CD8-positive, alpha-beta memory T cell (primary cell): ENCODE data around the gene MYLK2. TPM values are rescaled to one million over a fixed set of nuclear protein-coding genes. Genes with fewer than 3 reads are reported as not detected.

Experiments used
- CTCF ChIA-PET: fragments of 350-600 bp; sonication (Branson Sonifier 250); formaldehyde crosslinking; loops from one replicate; lab custom pipeline; 2021; ENCODE audit warnings: antibody characterized with exemption; lab: Charles Lee
- POLR2A ChIA-PET: fragments of 350-600 bp; sonication (Branson Sonifier 250); formaldehyde crosslinking; loops from one replicate; lab custom pipeline; 2021; ENCODE audit warnings: antibody characterized with exemption; lab: Charles Lee
- DNase-seq, 5 donors: peaks; one replicate each; pipeline versions ENCODE4 v3.0.0 to v3.0.0-alpha.2; 2020 to 2022; ENCODE audit warnings: mixed read lengths in 1 of 5
- H3K27ac ChIP-seq: one replicate; pipeline ENCODE4 v1.7.0; 2013; ENCODE audit warnings: low read depth, mild to moderate bottlenecking, low read length, moderate library complexity
- H3K27me3 ChIP-seq: 2 replicates; pipeline ENCODE4 v1.7.0; 2013; ENCODE audit warnings: low read length, mild to moderate bottlenecking; ENCODE audit not compliant: insufficient read depth, poor library complexity, severe bottlenecking
- H3K36me3 ChIP-seq: 2 replicates; pipeline ENCODE4 v1.7.0; 2013; ENCODE audit warnings: mild to moderate bottlenecking, low read length, moderate library complexity; ENCODE audit not compliant: insufficient read depth
- H3K4me1 ChIP-seq: 2 replicates; pipeline ENCODE4 v1.7.0; 2013; ENCODE audit warnings: mild to moderate bottlenecking, low read length, moderate library complexity; ENCODE audit not compliant: insufficient read depth
- H3K4me3 ChIP-seq: 2 replicates; pipeline ENCODE4 v1.7.0; 2013; ENCODE audit warnings: mild to moderate bottlenecking, low read length
- H3K9me3 ChIP-seq: 2 replicates; pipeline ENCODE4 v1.7.0; 2013; ENCODE audit warnings: mild to moderate bottlenecking, low read length
- H3K27ac Mint-ChIP-seq, 8 donors: one replicate each; pipeline ENCODE4 v1.8.0; 2020 to 2021; ENCODE audit warnings: mixed read lengths in 8 of 8, mild to moderate bottlenecking in 6 of 8, inconsistent platforms in 3 of 8, moderate library complexity in 3 of 8
- H3K27me3 Mint-ChIP-seq, 2 donors: one replicate each; pipeline ENCODE4 v1.8.0; 2020 to 2021; ENCODE audit warnings: mixed read lengths in 2 of 2, mild to moderate bottlenecking in 1 of 2, moderate library complexity in 1 of 2
- H3K36me3 Mint-ChIP-seq, 3 donors: one replicate each; pipeline ENCODE4 v1.8.0; 2020 to 2021; ENCODE audit warnings: mixed read lengths in 3 of 3, inconsistent platforms in 1 of 3, mild to moderate bottlenecking in 1 of 3
- H3K4me1 Mint-ChIP-seq, 3 donors: one replicate each; pipeline ENCODE4 v1.8.0; 2020 to 2021; ENCODE audit warnings: mixed read lengths in 3 of 3, inconsistent platforms in 1 of 3, mild to moderate bottlenecking in 1 of 3
- H3K4me3 Mint-ChIP-seq, 7 donors: one replicate each; pipeline ENCODE4 v1.8.0; 2020 to 2021; ENCODE audit warnings: mixed read lengths in 7 of 7, mild to moderate bottlenecking in 6 of 7, moderate library complexity in 4 of 7, inconsistent platforms in 2 of 7
- H3K9me3 Mint-ChIP-seq, 5 donors: one replicate each; pipeline ENCODE4 v1.8.0; 2020 to 2022; ENCODE audit warnings: mixed read lengths in 5 of 5, mild to moderate bottlenecking in 3 of 5, moderate library complexity in 2 of 5, inconsistent platforms in 1 of 5
- polyA plus RNA-seq: library from polyadenylated mRNA; unstranded; fragments of 300-500 nt; fragmentation: Illumina TruSeq; gene quantifications from one replicate; pipeline ENCODE4 v1.2.3, GENCODE V29; 2021
- total RNA-seq, 2 experiments: library from RNA; stranded (reverse); gene quantifications; one replicate each; pipeline ENCODE4 v1.2.3, GENCODE V29; 2021

MYLK2 gene
- total and polyA plus RNA-seq, 3 experiments from 2014 or later: 0.13 to 0.24 TPM; not detected in 1

DNA sequence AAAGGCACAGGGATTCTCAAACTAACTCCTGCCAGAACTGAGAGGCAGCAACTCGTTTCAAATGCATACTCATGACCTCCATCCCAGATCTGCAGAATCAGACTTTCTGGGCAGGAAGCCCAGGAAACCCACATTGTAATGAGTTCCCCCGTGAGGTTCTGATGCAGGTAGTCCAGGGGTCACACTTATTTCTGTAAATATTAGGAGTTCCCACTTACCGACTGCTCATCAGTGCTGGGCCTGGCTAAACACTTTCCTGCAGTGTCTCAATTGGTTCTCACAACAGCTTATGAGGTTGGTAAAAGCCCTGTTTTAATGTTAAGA is 39.6 kb downstream of the MYLK2 start:
- Histone ChIP-seq H3K4me1 (peaks cover 7% of the 10 kb centered on the region), H3K27me3 (peaks cover 16% of the 10 kb centered on the region), H3K9me3 (no peaks in the 10 kb centered on the region), H3K4me3 (no peak overlapping the region), H3K27ac (no peak overlapping the region), H3K36me3 (no peaks in the 10 kb centered on the region)
- Mint-ChIP-seq H3K4me1 (peaks cover 0 to 17% (median 5%) of the 10 kb centered on the region in 3 donors), H3K27me3 (peaks cover 9 to 13% of the 10 kb centered on the region in 2 donors), H3K36me3 (no peaks in the 10 kb centered on the region), H3K27ac (peak overlapping the region in 1 of 8 donors; percentile 24), H3K4me3 (no peak overlapping the region), H3K9me3 (no peaks in the 10 kb centered on the region)
- DNase-seq: no peak
- ChIA-PET CTCF (interaction anchor here (2.5 kb wide), 1 partner anchor 12 kb away, joined by 6 read pairs; no protein-coding TSS in a partner anchor), POLR2A (no interaction called here)

DNA sequence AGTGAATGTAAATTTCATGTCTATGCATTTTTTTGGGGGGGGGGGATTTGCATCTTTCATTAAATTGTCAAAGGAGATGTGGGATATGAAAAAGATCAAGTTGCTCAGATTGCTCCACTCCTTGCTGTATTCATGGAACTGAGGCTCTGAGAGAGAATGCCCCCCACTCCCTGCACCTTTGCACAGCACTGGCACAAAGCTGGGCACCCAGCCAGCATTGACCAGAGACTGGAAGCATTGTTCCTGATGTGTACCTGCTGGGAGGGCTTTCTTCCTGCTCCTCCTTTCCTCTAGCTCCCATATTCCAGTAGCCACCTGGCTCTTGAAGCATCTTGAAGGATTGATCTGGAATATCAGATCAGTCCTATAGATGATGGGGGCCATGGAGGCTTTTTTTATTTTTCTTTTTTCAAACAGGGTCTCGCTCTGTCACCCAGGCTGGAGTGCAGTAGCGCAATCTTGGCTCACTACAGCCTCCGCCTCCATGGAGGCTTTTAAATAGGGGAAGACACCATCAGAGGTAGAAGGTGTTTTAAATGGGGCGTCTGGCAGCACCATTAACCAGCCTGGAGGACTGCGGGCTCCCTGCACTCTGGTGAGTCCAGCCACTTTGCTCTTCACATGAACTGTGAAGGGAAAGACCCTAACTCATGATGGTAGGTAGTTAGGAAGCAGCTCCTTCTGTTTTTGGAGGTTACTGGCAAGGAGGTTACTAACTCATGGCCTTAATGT is 40.3 kb downstream of the MYLK2 start:
- no peaks in the 10 kb centered on the region for H3K9me3 ChIP-seq
- no peak for DNase-seq
- no peak overlapping the region for H3K4me3 ChIP-seq
- H3K27ac ChIP-seq: no peak overlapping the region
- ChIA-PET POLR2A (no interaction called here), CTCF (interaction anchor here (1.0 to 2.5 kb wide), 4 partner anchors 8 to 93 kb away, joined by 4 to 6 read pairs (median 6); no protein-coding TSS in a partner anchor)
- peaks cover 7% of the 10 kb centered on the region for H3K4me1 ChIP-seq
- peaks cover 16% of the 10 kb centered on the region for H3K27me3 ChIP-seq
- Mint-ChIP-seq H3K36me3 (no peaks in the 10 kb centered on the region), H3K9me3 (no peaks in the 10 kb centered on the region), H3K4me1 (peaks cover 0 to 17% (median 5%) of the 10 kb centered on the region in 3 donors), H3K4me3 (peak overlapping the region in 3 of 7 donors; percentile 32 to 54 (median 41)), H3K27me3 (peaks cover 9 to 13% of the 10 kb centered on the region in 2 donors), H3K27ac (no peak overlapping the region)
- H3K36me3 ChIP-seq: no peaks in the 10 kb centered on the region

DNA sequence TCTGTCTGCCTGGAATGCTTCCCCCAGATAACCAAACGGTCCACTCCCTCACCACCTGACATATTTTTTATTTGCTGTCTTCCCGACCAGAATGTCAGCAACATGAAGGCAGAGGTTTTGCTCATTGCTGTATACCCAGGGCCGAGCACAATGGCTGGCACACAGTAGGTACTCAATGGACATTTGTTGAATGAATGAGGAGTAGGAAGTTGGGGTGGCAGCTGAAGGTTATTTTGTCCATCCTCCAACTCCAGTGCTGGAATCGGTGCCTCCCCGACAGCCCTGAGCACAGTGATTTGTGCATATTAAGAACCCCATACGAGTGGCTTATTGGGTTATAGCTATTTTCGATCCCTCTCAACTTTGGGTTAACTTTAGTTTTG is 40.8 kb downstream of the MYLK2 start:
- peaks cover 0 to 17% (median 5%) of the 10 kb centered on the region in 3 donors for H3K4me1 Mint-ChIP-seq

DNA sequence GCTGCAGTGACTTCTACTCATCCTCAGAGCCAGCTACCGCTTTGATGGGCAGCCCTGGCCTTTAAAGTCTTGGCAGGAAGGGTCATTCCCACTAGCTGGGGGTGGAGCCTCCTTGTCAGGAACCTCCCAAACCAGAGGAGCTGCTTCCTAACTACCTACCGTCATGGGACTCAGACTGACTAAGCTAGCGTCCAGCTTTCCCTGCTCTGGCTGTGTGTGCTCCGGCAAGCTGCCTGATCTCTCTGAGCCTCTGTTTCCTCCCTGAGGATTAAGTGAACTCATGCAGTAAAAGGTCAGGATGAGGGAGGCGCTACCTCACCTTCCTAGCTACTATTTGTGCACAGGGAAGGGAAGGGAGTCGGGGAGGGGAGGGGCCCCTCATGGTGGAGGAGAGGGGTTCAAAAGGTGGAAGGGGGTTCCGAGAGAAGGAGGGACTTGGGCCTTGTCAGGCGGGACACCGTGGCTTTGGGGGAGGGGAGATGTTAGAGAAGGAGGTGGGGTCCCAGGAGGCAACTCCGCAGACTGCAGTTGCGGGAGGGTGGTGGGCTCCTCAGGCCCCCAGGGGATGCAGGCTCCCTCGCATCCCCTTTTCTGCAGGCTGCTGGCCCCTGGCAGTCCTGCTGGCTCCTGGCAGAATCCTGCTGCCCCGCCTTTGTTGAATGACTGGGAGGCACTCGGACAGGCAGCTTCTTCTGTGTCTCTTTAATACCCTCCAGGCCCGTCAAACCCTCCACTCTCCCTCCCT is 41.4 kb downstream of the MYLK2 start:
- Histone ChIP-seq H3K4me3 (peak overlapping the region; percentile 51), H3K36me3 (no peaks in the 10 kb centered on the region), H3K27ac (no peak overlapping the region), H3K4me1 (peaks cover 7% of the 10 kb centered on the region), H3K9me3 (no peaks in the 10 kb centered on the region), H3K27me3 (peaks cover 16% of the 10 kb centered on the region)
- peak overlapping the region; percentile 23 to 61 (median 37) for H3K4me3 Mint-ChIP-seq
- POLR2A ChIA-PET: no interaction called here
- H3K9me3 Mint-ChIP-seq: no peaks in the 10 kb centered on the region
- H3K27ac Mint-ChIP-seq: no peak overlapping the region
- no peak for DNase-seq
- peaks cover 9 to 13% of the 10 kb centered on the region in 2 donors for H3K27me3 Mint-ChIP-seq
- H3K36me3 Mint-ChIP-seq: no peaks in the 10 kb centered on the region
- peaks cover 0 to 17% (median 5%) of the 10 kb centered on the region in 3 donors for H3K4me1 Mint-ChIP-seq
- CTCF ChIA-PET: interaction anchor here (1.0 to 2.5 kb wide), 4 partner anchors 9 to 92 kb away, joined by 4 to 6 read pairs (median 6); no protein-coding TSS in a partner anchor

More for the DNA sequence above, 40.8 kb downstream of the MYLK2 start:
- Histone ChIP-seq H3K27me3 (peaks cover 16% of the 10 kb centered on the region), H3K4me1 (peaks cover 7% of the 10 kb centered on the region), H3K36me3 (no peaks in the 10 kb centered on the region), H3K4me3 (no peak overlapping the region), H3K27ac (no peak overlapping the region), H3K9me3 (no peaks in the 10 kb centered on the region)
- Mint-ChIP-seq H3K4me3 (peak overlapping the region in 5 of 7 donors; percentile 8 to 54 (median 39)), H3K27me3 (peaks cover 9 to 13% of the 10 kb centered on the region in 2 donors), H3K36me3 (no peaks in the 10 kb centered on the region), H3K27ac (no peak overlapping the region), H3K9me3 (no peaks in the 10 kb centered on the region)
- ChIA-PET CTCF (interaction anchor here (1.0 to 2.5 kb wide), 4 partner anchors 8 to 93 kb away, joined by 4 to 6 read pairs (median 6); no protein-coding TSS in a partner anchor), POLR2A (no interaction called here)
- no peak for DNase-seq

DNA sequence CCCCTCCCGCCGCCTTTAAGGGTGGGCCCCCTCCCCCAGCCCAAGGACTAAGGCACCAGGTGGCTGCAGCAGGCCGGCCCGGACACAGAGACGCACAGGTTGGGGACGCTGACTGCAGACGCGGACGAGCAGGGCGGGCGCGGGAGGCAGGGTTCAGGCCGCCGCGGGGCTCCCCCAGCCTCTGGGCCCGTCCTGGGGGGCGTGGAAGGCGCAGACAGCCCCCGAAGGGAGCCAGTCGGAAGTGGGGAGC is 41.9 kb downstream of the MYLK2 start:
- Histone ChIP-seq H3K27ac (no peak overlapping the region), H3K4me1 (peaks cover 7% of the 10 kb centered on the region), H3K9me3 (no peaks in the 10 kb centered on the region), H3K4me3 (peak overlapping the region; percentile 51), H3K36me3 (no peaks in the 10 kb centered on the region), H3K27me3 (peaks cover 15% of the 10 kb centered on the region)
- H3K9me3 Mint-ChIP-seq: no peaks in the 10 kb centered on the region
- ChIA-PET POLR2A (no interaction called here), CTCF (no interaction called here)
- peak overlapping the region; percentile 5 to 47 (median 35) for H3K4me3 Mint-ChIP-seq
- H3K36me3 Mint-ChIP-seq: no peaks in the 10 kb centered on the region
- no peak for DNase-seq
- H3K27me3 Mint-ChIP-seq: peaks cover 9 to 13% of the 10 kb centered on the region in 2 donors
- H3K27ac Mint-ChIP-seq: no peak overlapping the region
- peaks cover 0 to 17% (median 5%) of the 10 kb centered on the region in 3 donors for H3K4me1 Mint-ChIP-seq

DNA sequence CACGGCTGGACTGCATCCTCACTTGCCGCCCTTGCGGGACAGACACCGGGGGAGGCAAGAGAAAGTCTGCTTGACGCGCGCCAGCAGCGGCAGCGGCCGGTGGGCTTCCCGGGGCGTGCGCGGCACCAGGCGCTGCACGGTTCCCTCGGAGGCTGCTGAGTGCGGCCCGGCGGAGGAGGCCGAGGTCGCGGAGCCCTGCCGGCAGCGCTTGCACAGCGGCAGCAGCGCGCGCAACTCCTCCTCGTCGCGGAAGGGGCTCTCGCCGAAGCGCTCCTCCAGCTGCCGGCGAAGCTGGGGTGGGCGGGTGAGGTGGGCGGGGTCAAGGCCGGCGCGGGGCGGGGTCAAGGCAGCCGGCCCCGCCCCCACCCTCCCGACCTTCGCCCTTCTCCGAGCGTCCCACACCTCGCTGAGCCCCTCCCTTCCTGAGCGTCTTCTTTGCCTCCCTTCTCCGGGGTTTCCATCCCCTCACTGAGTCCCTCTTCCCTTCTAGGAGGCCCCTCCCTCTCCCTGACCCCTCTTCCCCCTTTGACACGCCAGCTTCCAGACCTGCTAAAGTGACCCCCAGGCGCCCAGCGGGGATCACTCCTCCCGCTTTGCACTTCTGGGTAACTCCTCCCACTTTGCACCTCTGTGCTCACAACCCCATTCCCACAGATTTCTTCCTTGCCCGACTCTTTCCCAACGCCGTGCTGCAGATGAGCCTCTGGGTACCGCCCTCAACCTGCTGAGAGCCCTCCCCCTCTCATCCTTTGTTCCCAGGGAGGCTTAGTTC is 42.4 kb downstream of the MYLK2 start:
- Histone ChIP-seq H3K27ac (no peak overlapping the region), H3K4me3 (peak overlapping the region; percentile 51), H3K36me3 (no peaks in the 10 kb centered on the region), H3K27me3 (peaks cover 10% of the 10 kb centered on the region), H3K4me1 (peaks cover 7% of the 10 kb centered on the region), H3K9me3 (no peaks in the 10 kb centered on the region)
- H3K36me3 Mint-ChIP-seq: no peaks in the 10 kb centered on the region
- H3K9me3 Mint-ChIP-seq: no peaks in the 10 kb centered on the region
- peak; percentile 59 to 73 (median 63) for DNase-seq
- H3K4me1 Mint-ChIP-seq: peaks cover 0 to 17% (median 5%) of the 10 kb centered on the region in 3 donors
- peaks cover 9 to 13% of the 10 kb centered on the region in 2 donors for H3K27me3 Mint-ChIP-seq
- ChIA-PET CTCF (interaction anchor here (1.6 kb wide), 1 partner anchor 15 kb away, joined by 4 read pairs; no protein-coding TSS in a partner anchor), POLR2A (no interaction called here)
- peak overlapping the region in 6 of 7 donors; percentile 42 to 89 (median 59) for H3K4me3 Mint-ChIP-seq
- peak overlapping the region in 1 of 8 donors; percentile 57 for H3K27ac Mint-ChIP-seq

DNA sequence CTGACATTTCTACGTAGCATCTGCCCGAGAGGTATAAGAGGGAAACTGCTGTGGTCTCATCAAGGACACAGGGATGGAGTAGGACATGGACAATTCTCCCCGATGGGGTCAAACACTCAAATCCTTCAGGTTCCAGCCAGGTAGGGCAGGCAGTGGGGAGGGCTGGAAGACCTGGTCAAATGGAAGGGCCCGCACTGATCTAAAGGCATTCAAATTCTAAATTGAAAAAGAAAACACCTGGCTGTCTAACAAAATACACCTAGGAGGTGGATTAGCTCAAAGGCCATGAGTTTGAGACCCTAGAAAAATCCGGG is 43.0 kb downstream of the MYLK2 start:
- no peak overlapping the region for H3K27ac Mint-ChIP-seq
- Histone ChIP-seq H3K27me3 (peaks cover 9% of the 10 kb centered on the region), H3K4me3 (no peak overlapping the region), H3K27ac (no peak overlapping the region), H3K36me3 (no peaks in the 10 kb centered on the region), H3K9me3 (no peaks in the 10 kb centered on the region), H3K4me1 (peaks cover 7% of the 10 kb centered on the region)
- H3K9me3 Mint-ChIP-seq: no peaks in the 10 kb centered on the region
- H3K4me3 Mint-ChIP-seq: peak overlapping the region; percentile 41 to 89 (median 52)
- DNase-seq: no peak
- no peaks in the 10 kb centered on the region for H3K36me3 Mint-ChIP-seq
- H3K27me3 Mint-ChIP-seq: peaks cover 9 to 13% of the 10 kb centered on the region in 2 donors
- POLR2A ChIA-PET: no interaction called here
- H3K4me1 Mint-ChIP-seq: peaks cover 0 to 17% (median 5%) of the 10 kb centered on the region in 3 donors
- CTCF ChIA-PET: interaction anchor here (1.1 to 1.6 kb wide), 2 partner anchors 10 to 15 kb away, joined by 4 read pairs; no protein-coding TSS in a partner anchor
